GM12891 (cell line): Measurements from ENCODE around the gene CCDC102B.

Source experiments
- DNase-seq: peaks from one replicate; pipeline ENCODE4 v3.0.0; 2011; ENCODE audit warnings: low spot score; ENCODE audit not compliant: insufficient read length
- FAIRE-seq: peaks from 2 replicates; lab custom pipeline; 2011; peaks lifted over from hg19 to GRCh38; lab: Jason Lieb, UNC
- PAX5 ChIP-seq: IDR thresholded peaks from 2 replicates; pipeline ENCODE4 v1.6.1; 2011; ENCODE audit warnings: low read length, moderate library complexity, mild to moderate bottlenecking; ENCODE audit not compliant: insufficient read depth, severe bottlenecking
- POLR2A ChIP-seq: IDR thresholded peaks from 2 replicates; pipeline ENCODE4 v1.6.1; 2011; ENCODE audit warnings: low read depth, low read length, control low read depth
- POLR2AphosphoS5 ChIP-seq: IDR thresholded peaks from 2 replicates; pipeline ENCODE4 v1.6.1; 2011; ENCODE audit warnings: low read depth, low read length, control low read depth
- POU2F2 ChIP-seq: IDR thresholded peaks from 2 replicates; pipeline ENCODE4 v1.6.1; 2011; ENCODE audit warnings: low read depth, mild to moderate bottlenecking, control low read depth, low read length, moderate library complexity
- SPI1 ChIP-seq: IDR thresholded peaks from 2 replicates; pipeline ENCODE4 v1.6.1; 2011; ENCODE audit warnings: low read depth, low read length, control low read depth
- TAF1 ChIP-seq: IDR thresholded peaks from 2 replicates; pipeline ENCODE4 v1.6.1; 2011; ENCODE audit warnings: low read depth, low read length, control low read depth

CCDC102B gene

DNA sequence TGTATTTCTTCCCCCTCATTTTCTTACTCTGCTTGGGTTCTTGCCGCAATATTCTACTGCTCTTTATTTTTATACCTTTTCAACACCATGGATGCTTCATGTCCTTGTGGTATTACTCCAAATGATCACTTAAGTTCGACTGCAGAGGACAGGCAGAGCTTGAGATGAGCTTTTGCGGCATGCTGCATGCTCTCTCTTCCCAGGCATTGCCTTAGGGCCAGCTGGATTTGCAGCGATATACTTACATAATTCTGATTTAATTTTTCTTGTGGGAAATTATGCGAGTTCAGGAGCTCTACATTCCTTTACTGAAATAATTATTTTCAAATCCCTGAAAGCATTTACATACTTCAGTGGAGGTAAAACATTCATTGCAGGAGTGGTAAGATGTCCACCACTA, 288.1 kb downstream of the CCDC102B start:
- TF ChIP-seq PAX5 (no peak), POLR2A (no peak), POLR2AphosphoS5 (no peak), TAF1 (no peak), POU2F2 (no peak), SPI1 (no peak)
- no peak for FAIRE-seq

DNA sequence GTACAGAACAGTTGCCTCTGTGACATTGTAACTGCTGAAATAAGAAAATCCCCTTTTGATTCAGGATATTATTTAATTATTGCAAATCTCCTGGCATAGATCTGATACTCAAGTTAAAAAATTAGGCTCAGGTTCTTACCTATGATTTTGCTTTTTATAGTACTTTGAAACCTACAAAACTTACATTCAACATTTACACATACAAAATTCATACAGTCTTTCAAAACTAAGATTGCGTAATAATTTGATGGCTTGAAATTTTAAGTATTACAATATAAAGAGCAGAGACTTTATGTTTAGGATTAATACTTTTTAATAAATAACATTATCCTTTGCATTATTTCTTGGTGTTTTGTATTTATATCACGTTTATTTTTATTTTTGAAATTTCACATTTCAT, 291.1 kb downstream of the CCDC102B start:
- TF ChIP-seq POU2F2: no peak
- TF ChIP-seq POLR2A: no peak
- TF ChIP-seq SPI1: no peak
- no peak for TF ChIP-seq POLR2AphosphoS5
- FAIRE-seq: no peak
- DNase-seq: no peak

More for the DNA sequence above, 288.1 kb downstream of the CCDC102B start:
- no peak for DNase-seq

DNA sequence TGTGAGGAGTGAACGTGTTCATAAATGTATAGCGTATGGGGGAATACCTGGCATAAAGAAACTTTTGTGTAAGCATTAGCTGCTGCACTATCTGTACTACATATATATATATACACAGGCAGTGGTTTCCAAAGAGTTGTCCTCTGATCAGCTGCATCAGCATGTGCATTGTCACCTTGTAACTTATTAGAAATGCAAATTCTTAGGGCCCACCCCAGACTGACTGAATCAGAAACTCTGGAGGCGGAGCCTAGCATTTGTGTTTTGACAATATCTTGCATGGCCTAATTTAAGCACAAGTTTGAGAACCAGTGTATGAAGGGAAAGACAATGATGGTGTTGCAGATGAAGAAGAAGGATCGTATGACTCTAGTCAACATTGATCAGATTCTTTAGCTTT, 299.5 kb downstream of the CCDC102B start:
- FAIRE-seq: no peak
- TF ChIP-seq POLR2A (no peak), TAF1 (no peak), POLR2AphosphoS5 (no peak), POU2F2 (no peak), SPI1 (no peak), PAX5 (no peak)
- no peak for DNase-seq

DNA sequence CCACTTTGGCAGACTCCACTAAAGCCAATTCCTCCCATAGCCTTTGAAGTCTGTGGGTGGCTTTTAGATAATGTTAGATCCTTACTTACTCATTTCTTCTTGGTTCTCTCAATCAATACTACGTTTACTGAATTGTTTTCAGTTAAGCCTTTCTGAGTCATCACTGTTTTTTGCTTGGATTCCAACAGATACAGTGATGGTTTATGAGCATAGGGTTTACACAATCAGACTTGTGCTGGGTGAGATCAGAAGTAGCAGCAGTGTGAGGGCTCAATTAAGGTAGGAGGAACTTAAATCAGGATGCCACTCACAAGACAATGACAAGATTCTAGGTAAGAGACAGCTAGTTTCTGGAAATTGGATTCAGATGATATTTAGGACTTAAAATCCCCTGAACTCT, 305.1 kb downstream of the CCDC102B start:
- no peak for TF ChIP-seq PAX5
- no peak for TF ChIP-seq POU2F2
- TF ChIP-seq TAF1: no peak
- no peak for TF ChIP-seq POLR2AphosphoS5
- no peak for TF ChIP-seq POLR2A
- TF ChIP-seq SPI1: no peak
- DNase-seq (no peak), FAIRE-seq (no peak)
